Glomerular visceral epithelial cell (primary cell): ENCODE measurements around the gene NKIRAS1.
"Not testable (repeated sequence)": the region's sequence is repeated elsewhere in the genome, so short reads cannot be mapped to it uniquely, and the experiment has no call there.

ENCODE experiments used
- DNase-seq: peaks from one replicate; pipeline ENCODE4 v3.0.0-alpha.2; 2016; ENCODE audit errors: extremely low spot score

The NKIRAS1 gene

GRCh38 chr3:23904545-23904944, 12.2 kb downstream of the NKIRAS1 start:
- no peak for DNase-seq

GRCh38 chr3:23900744-23901143, 16.0 kb downstream of the NKIRAS1 start:
- no peak for DNase-seq

GRCh38 chr3:23895181-23895580, 21.6 kb downstream of the NKIRAS1 start:
- no peak for DNase-seq

GRCh38 chr3:23894254-23895061, 22.3 kb downstream of the NKIRAS1 start:
- no peak for DNase-seq

- DNase-seq, result no peak
Measured at GRCh38 chr3:23889950-23890349, 26.8 kb downstream of the NKIRAS1 start.

- DNase-seq, result no peak
Measured at GRCh38 chr3:23889386-23889785, 27.4 kb downstream of the NKIRAS1 start.

- peak; percentile 39 for DNase-seq
Measured at GRCh38 chr3:23888617-23889228, 28.1 kb downstream of the NKIRAS1 start.

GRCh38 chr3:23886311-23886710, 30.5 kb downstream of the NKIRAS1 start:
- DNase-seq, result no peak

- DNase-seq, result no peak
Measured at GRCh38 chr3:23885210-23885609, 31.6 kb downstream of the NKIRAS1 start.

- no peak for DNase-seq
Measured at GRCh38 chr3:23884481-23884880, 32.3 kb downstream of the NKIRAS1 start.

GRCh38 chr3:23882487-23882918, 34.3 kb downstream of the NKIRAS1 start:
- no peak for DNase-seq

GRCh38 chr3:23881993-23882392, 34.8 kb downstream of the NKIRAS1 start:
- DNase-seq, result not testable (repeated sequence)

- no peak for DNase-seq
Measured at GRCh38 chr3:23880703-23881339, 36.0 kb downstream of the NKIRAS1 start.

- DNase-seq, result no peak
Measured at GRCh38 chr3:23879485-23879884, 37.3 kb downstream of the NKIRAS1 start.

- peak; percentile 69 for DNase-seq
Measured at GRCh38 chr3:23877329-23877980, 39.3 kb downstream of the NKIRAS1 start.

- no peak for DNase-seq
Measured at GRCh38 chr3:23876923-23877322, 39.9 kb downstream of the NKIRAS1 start.

- no peak for DNase-seq
Measured at GRCh38 chr3:23875113-23875725, 41.6 kb downstream of the NKIRAS1 start.

GRCh38 chr3:23874359-23875112, 42.3 kb downstream of the NKIRAS1 start:
- peak; percentile 11 for DNase-seq

GRCh38 chr3:23873941-23874340, 42.8 kb downstream of the NKIRAS1 start:
- no peak for DNase-seq

GRCh38 chr3:23872330-23872729, 44.5 kb downstream of the NKIRAS1 start:
- no peak for DNase-seq

- DNase-seq, result not testable (repeated sequence)
Measured at GRCh38 chr3:23871361-23871760, 45.4 kb downstream of the NKIRAS1 start.
